NCI-H510A treated with DMSO at 0.1 percent for 48 hours (cell line): Measurements from ENCODE around the gene CLNK.

Source experiments
- DNase-seq: peaks from one replicate; lab custom pipeline; 2025; lab: John Stamatoyannopoulos, UW

CLNK gene

GRCh38 chr4:10684631-10685030, at the start of gene CLNK:
Gene CLNK, minus strand, starts transcription at chr4:10684768. Its CDS starts 16,899 bp downstream, at chr4:10667869.
- DNase-seq = no peak

GRCh38 chr4:10733481-10734062, 49.0 kb upstream of the CLNK start:
- no peak for DNase-seq

DNA sequence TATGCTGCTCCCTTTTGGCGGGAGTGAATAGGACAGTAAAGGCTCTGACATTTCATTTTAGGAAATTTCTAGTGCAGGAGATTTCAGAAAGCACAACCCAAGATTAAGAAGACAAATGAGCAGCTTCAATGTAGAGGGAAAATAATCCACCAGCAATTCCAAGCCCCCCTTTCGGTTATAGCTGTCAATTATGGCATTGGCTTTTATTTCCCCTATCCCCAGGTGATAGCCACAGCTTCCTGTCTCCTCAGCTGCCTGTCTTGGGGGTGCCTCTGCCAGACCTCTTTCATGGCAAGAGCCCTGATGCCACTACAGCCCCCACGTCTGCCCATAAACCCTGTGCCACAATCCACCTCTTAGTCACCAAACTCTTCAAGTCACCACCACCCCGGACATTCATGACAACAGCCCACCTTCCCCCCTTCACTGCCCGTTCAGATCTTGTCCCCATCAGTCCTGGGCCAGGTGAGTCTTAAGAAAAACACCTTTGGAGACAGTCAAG, 48.4 kb upstream of the CLNK start:
- no peak for DNase-seq

- no peak for DNase-seq
Measured at GRCh38 chr4:10732235-10732913, 47.8 kb upstream of the CLNK start.

DNA sequence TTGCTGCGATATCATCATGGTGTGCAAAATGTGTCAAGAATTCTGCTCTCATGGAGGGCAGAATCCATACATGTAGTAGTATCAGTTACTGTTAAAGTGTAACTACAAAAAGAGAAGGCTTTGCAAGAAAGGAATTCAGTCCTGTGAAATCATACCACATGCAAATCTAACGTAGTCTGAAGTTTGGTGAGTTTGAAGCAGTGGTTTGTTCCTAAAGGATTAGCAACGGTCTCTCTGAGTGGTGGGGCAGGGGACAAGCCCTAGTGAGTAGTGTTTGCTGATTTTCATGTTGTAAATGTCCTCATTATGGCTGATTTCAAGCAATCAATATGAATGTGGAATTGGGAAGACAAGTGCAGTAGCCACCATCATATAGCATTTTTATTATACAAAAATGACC, 47.1 kb upstream of the CLNK start:
- DNase-seq = no peak

GRCh38 chr4:10731162-10731561, 46.6 kb upstream of the CLNK start:
- DNase-seq = no peak

- DNase-seq = no peak
Measured at GRCh38 chr4:10730590-10730989, 46.0 kb upstream of the CLNK start.

DNA sequence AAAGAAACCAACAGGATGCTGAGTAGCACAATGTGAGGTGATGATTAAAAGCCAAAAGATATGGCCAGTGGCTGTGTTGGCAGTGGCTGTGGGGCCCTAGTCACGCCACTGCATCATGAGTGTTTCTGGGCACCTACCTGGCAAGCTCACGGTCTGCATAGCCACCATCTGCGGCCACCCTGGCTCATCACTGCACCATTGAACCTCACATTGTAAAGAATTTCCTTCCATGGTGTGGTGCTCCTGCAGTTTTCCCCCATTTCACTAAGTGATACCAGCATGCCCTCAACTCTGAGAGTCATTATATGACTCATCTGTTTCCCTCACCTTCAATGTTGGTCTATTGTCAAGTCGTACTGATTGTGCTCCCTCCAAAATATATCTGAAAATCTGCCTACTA, 45.5 kb upstream of the CLNK start:
- no peak for DNase-seq

- no peak for DNase-seq
Measured at GRCh38 chr4:10729366-10729765, 44.8 kb upstream of the CLNK start.

DNA sequence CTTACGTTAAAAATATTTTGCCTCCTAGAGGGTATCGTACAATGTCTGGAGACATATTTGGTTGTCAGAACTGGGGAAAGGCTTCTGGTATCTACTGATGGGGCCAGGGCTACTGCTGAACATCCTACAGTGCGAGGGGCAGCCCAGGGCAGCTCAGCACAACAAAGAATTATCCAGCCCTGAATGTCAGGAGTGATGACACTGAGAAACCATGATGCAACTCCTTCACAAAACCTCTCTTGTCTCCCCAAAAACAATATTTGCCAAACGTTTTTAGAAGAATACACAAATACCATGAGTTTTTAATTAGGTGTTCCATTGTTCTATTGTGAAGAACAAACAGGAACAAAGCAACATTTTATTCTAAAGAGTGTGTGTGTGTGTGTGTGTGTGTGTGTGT, 43.4 kb upstream of the CLNK start:
- DNase-seq = no peak

GRCh38 chr4:10727140-10727880, 42.7 kb upstream of the CLNK start:
- no peak for DNase-seq

- no peak for DNase-seq
Measured at GRCh38 chr4:10722957-10723356, 38.4 kb upstream of the CLNK start.

- DNase-seq = peak; percentile 45
Measured at GRCh38 chr4:10721616-10722015, 37.0 kb upstream of the CLNK start.

DNA sequence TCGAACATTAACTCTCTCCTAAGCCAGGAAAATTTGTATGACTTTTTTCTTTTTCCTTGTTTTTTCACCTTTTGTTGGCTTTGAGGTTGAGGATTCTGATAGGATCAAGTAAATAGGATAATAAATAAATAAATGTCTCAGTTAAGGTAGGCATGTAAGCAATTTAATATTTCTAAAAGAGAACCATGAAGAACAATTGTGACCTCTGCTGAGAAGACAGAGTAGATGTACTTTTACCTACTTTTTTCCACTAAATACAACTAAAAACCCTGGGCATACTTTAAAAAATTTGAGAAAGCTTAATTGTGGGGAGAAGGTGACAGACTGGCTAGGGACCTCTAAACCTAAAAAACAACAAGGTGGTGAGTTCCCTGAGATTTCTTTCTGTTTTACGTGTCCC, 31.6 kb upstream of the CLNK start:
- DNase-seq = no peak

- no peak for DNase-seq
Measured at GRCh38 chr4:10715696-10716095, 31.1 kb upstream of the CLNK start.

DNA sequence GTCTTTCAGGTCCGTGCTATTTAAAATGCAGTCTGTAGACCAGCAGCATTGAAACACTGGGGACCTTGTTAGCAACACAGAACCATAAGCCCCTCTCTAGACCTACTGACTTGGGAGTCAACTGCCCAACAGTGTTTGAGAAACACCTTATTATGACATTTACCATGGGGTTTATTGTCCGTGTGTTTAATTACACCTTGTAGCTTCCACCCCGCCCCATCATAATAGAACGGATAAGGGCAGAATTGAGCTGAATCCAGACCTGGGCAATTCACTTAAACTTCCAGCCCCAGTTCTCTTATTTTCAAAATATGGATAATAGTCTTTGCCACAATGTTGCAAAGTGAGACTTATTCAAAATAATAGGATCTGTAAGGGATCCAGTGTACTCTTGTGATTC, 30.6 kb upstream of the CLNK start:
- no peak for DNase-seq

DNA sequence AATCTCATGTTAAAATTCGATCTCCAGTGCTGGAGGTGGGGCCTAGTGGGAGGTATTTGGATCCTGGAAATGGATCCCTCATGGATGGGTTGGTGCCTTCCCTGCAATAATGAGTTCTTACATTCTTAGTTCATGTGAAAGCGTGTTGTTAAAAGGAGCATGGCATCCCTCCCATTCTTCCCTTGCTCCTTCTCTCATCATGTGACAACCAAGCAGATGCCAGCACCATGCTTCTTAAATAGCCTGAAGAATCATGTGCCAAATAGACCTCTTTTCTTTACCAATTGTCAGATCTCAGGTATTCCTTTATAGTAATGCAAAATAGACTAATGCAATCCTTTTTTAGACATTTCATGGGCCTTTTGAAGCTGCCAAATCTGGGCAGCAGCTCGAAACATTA, 29.0 kb upstream of the CLNK start:
- no peak for DNase-seq

- DNase-seq = no peak
Measured at GRCh38 chr4:10706236-10706635, 21.7 kb upstream of the CLNK start.

- no peak for DNase-seq
Measured at GRCh38 chr4:10704430-10704810, 19.9 kb upstream of the CLNK start.

- DNase-seq = no peak
Measured at GRCh38 chr4:10703766-10704429, 19.3 kb upstream of the CLNK start.

DNA sequence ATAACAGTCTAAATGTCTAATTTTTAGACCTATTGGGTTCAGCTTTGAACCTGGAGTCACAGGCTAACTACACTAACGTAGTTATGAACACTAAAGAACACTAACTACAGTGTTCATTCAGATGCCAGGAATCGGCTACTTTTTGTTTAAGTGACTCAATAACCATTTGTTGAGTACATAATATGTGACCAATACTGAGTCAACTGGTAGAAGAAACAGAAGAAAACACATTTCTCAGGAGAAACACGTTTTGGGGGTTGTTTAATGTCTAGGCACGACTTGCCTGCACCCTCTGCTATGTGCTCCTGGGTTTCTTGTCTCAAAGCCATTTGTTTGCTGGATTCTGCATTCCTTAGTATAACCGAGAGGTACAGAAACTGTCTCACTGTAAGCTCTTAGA, 18.6 kb upstream of the CLNK start:
- no peak for DNase-seq

DNA sequence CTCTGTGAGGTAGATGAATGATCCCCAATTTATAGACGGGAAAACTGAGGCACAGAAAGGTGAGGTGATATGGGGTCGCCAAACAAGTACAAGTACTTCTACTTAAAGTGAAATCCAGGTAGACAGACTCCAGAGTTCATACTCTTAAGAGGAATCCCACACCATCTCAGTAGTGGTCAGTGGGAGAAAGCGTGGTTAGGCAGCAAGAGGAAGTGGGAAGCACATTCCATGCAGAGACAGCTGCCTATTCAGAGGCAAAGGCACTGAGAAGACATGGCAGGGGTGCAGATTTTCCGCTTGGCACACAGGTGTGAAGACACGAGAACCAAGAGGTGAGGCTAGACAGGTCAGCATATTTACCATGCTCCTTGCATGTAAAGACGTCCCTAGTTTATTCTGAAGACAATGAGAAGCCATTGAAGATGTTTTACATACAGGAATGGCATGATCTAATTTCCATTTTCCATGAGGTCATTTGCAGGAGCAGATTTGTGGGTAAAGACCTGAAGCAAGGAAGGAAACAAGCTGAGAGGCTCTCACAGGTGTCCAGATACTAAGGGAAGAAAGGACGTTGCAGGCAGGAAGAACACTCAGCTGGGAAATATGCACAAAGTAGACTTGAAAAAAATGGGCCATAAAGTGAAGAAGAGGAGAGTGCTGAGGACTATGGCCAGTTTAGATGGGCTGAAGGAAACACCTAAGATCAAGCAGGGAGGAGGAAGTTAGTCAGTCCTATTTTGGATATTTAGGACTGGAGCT, 17.3 kb upstream of the CLNK start:
- DNase-seq = no peak
